Measurements from ENCODE around the gene PDE7B.
"Not testable (repeated sequence)": the region's sequence is repeated elsewhere in the genome, so short reads cannot be mapped to it uniquely, and the experiment has no call there.

Gene PDE7B

GRCh38 chr6:136117081-136117480 is 265.6 kb downstream of the PDE7B start:
- DNase-seq = no peak

- DNase-seq = no peak
Measured at GRCh38 chr6:136118787-136119186, 267.3 kb downstream of the PDE7B start.

- no peak for DNase-seq
Measured at GRCh38 chr6:136123468-136123867, 272.0 kb downstream of the PDE7B start.

- no peak for DNase-seq
Measured at GRCh38 chr6:136125585-136125984, 274.1 kb downstream of the PDE7B start.

- no peak for DNase-seq
Measured at GRCh38 chr6:136127873-136128272, 276.4 kb downstream of the PDE7B start.

- no peak for DNase-seq
Measured at GRCh38 chr6:136129365-136129764, 277.9 kb downstream of the PDE7B start.

- DNase-seq = no peak
Measured at GRCh38 chr6:136134268-136134667, 282.8 kb downstream of the PDE7B start.

GRCh38 chr6:136134751-136135150 is 283.2 kb downstream of the PDE7B start:
- no peak for DNase-seq

GRCh38 chr6:136136274-136136673 is 284.8 kb downstream of the PDE7B start:
- DNase-seq = no peak

GRCh38 chr6:136137008-136137692 is 285.6 kb downstream of the PDE7B start:
- no peak for DNase-seq

- DNase-seq = no peak
Measured at GRCh38 chr6:136137739-136138402, 286.4 kb downstream of the PDE7B start.

GRCh38 chr6:136139111-136139510 is 287.6 kb downstream of the PDE7B start:
- not testable (repeated sequence) for DNase-seq

- no peak for DNase-seq
Measured at GRCh38 chr6:136144251-136145023, 292.9 kb downstream of the PDE7B start.

GRCh38 chr6:136146130-136146529 is 294.6 kb downstream of the PDE7B start:
- DNase-seq = no peak

GRCh38 chr6:136147342-136147741 is 295.8 kb downstream of the PDE7B start:
- no peak for DNase-seq

GRCh38 chr6:136148051-136148450 is 296.6 kb downstream of the PDE7B start:
- DNase-seq = no peak

GRCh38 chr6:136148523-136148922 is 297.0 kb downstream of the PDE7B start:
- DNase-seq = no peak

- no peak for DNase-seq
Measured at GRCh38 chr6:136149311-136149710, 297.8 kb downstream of the PDE7B start.

- no peak for DNase-seq
Measured at GRCh38 chr6:136150961-136151360, 299.5 kb downstream of the PDE7B start.

- no peak for DNase-seq
Measured at GRCh38 chr6:136153707-136154375, 302.3 kb downstream of the PDE7B start.

- no peak for DNase-seq
Measured at GRCh38 chr6:136155191-136155590, 303.7 kb downstream of the PDE7B start.

GRCh38 chr6:136157743-136158142 is 306.2 kb downstream of the PDE7B start:
- no peak for DNase-seq

GRCh38 chr6:136158387-136158821 is 306.9 kb downstream of the PDE7B start:
- DNase-seq = no peak

All from activated CD4-positive, alpha-beta T cell treated with anti-CD3 and anti-CD28 coated beads, Interleukin-2, amount 50 U/mL, for 16 hours (primary cell).